Islet of Langerhans (tissue), 1 donor: ENCODE results near the gene REM1.
"Not testable (repeated sequence)": the region's sequence is repeated elsewhere in the genome, so short reads cannot be mapped to it uniquely, and the experiment has no call there.

Experiments used
- FAIRE-seq: peaks from one replicate; lab custom pipeline; 2011; peaks lifted over from hg19 to GRCh38; lab: Jason Lieb, UNC

Gene REM1, protein sequence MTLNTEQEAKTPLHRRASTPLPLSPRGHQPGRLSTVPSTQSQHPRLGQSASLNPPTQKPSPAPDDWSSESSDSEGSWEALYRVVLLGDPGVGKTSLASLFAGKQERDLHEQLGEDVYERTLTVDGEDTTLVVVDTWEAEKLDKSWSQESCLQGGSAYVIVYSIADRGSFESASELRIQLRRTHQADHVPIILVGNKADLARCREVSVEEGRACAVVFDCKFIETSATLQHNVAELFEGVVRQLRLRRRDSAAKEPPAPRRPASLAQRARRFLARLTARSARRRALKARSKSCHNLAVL

DNA sequence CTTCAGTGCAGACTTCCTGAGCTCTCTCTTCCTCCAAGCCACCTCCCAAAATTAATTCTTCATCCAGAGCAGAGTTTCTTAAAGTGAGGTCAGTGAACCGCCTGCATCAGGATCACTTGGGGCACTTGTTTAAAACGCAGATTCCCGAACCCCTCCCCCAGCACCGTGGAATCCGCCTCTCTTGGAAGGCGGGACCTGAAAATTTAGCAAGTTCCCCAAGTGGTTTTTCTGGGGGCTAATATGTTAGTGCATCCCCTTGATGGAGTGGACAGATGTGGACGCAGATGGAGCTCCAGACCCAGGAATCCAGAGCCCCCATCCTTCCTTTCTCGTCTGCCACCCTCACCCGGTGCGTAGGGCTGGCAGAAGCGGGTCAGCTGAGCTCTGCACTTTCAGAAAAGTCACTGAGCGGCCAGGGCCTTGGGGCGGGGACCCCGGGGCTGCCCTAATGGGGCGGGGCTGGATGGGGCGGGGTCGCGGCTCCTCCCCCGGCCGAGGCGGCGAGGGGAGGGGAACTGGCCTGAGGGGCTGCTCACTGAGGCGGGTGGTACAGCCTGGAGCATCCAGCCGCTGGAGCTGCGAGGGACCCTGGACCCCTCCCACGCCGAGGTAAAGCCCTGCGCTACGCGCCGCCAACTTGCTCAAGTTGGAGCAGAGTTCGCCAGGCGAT, at the start of gene REM1, which contains the start of gene DEFB124:
Gene REM1 (plus strand): TSS at position 531 of the 670 bp plus-strand sequence. CDS start 1,158 bp downstream, outside the sequence.
Gene DEFB124 (minus strand): TSS at position 370 of the 670 bp plus-strand sequence. CDS start 2,114 bp downstream, outside the sequence.
- no peak for FAIRE-seq

DNA sequence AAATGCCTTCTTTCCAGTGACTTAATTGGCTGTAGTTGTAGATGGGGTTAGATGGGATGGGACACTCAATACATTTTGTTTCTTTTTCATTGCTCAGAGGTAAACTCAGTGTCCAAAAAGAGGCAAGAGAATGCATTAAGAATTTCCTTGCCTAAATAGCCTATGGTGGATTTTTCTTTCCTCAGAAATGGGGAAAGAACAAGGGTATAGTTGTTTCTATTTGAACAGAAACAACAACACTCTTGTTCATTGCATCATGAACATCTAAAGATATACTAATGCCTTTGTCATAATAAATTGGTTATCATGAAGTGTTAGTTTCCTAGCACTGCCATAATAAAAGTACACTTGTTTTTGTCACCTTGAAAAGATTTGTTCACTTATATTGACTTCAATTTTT, 49.3 kb upstream of the REM1 start:
- FAIRE-seq, result no peak

DNA sequence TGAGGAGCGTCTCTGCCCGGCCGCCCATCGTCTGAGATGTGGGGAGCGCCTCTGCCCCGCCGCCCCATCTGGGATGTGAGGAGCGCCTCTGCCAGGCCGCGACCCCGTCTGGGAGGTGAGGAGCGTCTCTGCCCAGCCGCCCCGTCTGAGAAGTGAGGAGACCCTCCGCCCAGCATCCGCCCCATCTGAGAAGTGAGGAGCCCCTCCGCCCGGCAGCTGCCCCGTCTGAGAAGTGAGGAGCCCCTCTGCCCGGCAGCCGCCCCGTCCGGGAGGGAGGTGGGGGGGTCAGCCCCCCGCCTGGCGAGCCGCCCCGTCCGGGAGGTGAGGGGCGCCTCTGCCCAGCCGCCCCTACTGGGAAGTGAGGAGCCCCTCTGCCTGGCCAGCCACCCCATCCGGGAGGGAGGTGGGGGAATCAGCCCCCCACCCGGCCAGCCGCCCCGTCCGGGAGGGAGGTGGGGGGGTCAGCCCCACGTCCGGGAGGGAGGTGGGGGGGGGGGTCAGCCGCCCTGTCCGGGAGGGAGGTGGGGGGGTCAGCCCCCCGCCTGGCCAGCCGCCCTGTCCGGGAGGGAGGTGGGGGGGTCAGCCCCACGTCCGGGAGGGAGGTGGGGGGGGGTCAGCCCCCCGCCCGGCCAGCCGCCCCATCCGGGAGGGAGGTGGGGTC, 48.1 kb upstream of the REM1 start:
- FAIRE-seq, result not testable (repeated sequence)

DNA sequence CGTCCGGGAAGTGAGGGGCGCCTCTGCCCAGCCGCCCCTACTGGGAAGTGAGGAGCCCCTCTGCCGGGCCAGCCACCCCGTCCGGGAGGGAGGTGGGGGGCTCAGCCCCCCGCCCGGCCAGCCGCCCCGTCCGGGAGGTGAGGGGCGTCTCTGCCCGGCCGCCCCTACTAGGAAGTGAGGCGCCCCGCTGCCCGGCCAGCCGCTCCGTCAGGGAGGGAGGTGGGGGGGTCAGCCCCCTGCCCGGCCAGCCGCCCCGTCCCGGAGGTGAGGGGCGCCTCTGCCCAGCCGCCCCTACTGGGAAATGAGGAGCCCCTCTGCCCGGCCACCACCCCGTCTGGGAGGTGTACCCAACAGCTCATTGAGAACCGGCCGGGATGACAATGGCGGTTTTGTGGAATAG, 47.5 kb upstream of the REM1 start:
- not testable (repeated sequence) for FAIRE-seq

DNA sequence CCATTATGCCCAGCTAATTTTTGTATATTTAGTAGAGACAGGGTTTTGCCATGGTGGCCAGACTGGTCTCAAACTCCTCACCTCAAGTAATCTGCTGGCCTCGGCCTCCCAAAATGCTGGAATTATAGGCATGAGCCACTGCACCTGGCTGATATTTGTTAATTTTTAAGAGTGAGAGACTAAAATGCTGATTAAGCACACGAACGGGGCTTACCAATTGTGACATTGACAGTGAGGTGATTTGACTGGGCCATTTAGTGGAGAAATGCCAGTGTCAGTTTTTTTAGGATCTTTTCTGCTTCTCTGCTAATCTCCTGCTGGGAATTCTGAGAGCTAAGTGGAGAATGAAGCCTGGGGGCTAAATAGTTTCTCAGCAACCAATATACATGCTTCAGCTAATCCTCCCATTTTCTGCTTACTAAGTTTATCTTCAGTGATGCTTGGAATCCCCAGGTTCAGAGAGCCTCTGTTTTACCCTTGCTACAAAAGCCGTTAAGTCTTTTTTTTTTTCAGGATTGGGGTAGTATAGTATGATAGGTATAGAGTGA, 44.4 kb upstream of the REM1 start:
- FAIRE-seq, result no peak

DNA sequence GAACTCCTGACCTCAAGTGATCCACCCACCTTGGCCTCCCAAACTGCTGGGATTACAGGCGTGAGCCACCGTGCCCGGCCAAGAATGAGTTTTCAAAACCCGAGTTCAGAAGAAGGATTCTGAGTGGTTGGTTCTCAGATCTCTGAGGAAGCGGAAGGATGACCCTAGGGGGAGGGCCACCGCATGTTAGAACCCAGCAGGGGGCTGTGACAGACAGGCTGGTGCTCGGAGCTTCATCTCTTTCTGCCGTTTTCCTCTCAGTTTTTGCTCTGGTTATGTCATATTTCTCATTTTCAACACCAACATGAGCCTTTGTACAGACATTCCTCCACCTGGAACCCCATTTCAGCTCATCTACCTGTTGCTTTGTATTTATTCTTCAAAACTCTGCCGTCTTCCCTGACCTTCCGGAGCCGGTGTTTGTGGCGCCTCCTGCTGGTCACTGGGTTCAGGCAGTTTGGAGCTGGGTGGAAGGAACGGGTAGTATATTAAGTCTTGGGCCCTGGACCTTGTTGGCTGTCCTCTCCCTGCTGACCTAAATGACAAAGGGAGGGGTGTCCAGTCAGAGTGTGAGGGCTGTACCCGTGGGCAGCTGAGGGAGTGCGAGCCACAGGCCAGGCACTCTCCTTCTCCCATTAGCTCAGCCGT, 35.0 kb upstream of the REM1 start, which contains the start of gene DEFB123:
Gene DEFB123 (plus strand): TSS at position 621 of the 648 bp plus-strand sequence. CDS start 67 bp downstream, outside the sequence.
- no peak for FAIRE-seq

DNA sequence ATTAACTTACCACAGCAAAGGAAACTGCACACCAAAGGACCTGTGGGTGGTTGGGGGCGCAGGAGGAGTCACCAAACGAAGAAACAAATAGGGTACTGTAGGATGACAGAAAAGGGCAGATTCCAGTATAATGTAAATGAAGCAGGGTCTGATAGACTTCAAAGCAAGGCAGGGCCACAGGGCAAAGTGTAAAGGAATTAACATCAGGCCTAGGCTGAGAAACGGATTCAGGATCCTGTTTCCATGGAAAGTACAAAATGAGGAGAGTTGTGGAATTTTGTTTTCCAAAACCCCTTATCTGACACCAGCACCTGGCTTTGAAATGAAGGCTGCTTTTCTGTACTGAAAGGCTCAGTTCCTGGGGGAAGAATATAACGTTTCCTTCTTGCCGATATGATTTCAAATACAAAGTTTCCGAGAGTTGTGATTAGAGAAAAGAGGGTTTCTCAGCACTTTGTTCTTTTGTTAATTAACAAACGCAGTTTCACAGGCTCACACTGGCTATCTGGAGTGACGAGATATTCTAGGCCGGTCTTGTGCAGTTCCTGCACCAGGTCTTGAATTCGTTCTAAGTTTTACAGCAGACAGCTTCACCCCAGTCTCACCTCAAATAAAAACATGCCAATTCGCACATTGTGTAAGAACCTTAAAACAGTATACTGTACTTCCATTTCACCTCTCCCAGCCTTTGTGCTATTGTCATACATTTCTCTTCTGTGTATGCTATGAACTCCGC, 28.8 kb upstream of the REM1 start:
- no peak for FAIRE-seq

DNA sequence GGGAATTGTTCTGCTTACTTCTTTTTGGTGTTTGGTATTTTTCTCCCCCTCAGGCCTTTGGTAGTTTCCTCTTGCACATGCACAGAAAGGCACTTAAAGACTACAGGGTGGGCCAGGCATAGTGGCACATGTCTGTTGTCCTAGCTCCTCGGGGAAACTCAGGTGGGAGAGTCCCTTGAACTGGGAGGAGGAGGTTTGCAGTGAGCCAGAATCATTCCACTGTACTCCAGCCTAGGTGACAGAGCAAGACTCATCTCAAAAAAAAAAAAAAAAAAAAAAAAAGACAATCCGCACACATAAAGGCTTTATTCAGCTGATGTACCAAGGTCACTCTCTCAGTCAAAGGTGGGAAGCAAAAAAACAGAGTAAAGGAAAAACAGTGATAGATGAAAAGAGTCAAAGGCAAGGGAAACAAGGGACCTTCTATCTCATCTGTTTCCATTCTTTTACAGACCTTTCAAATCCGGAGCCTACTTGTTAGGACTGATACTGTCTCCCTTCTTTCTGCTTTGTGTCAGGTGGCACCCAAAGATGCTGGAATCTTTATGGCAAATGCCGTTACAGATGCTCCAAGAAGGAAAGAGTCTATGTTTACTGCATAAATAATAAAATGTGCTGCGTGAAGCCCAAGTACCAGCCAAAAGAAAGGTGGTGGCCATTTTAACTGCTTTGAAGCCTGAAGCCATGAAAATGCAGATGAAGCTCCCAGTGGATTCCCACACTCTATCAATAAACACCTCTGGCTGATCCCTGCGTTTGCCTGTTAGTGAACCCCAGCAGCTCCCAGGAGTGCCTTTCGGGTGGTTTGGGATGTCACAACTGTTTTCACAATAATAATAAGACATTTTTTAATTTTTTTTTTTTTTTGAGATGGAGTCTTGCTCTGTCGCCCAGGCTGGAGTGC, 25.3 kb upstream of the REM1 start:
- FAIRE-seq, result no peak

DNA sequence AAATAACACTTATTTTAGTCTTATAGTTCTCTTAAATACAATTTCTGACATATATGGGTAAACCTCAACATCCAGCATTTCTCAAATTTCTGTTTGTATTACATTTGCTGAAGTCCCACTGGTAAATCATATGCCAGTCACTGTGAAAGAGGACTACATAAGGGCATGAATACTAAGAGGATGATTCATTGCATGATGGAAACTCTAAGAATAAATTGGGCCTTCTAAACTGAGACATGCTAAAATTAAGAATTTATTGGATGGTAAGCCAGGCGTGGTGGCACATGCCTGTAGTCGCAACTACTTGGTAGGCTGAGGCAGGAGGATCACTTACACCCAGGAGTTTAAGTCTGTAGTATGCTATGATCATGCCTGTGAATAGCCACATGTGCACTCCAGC, 22.5 kb upstream of the REM1 start:
- no peak for FAIRE-seq

DNA sequence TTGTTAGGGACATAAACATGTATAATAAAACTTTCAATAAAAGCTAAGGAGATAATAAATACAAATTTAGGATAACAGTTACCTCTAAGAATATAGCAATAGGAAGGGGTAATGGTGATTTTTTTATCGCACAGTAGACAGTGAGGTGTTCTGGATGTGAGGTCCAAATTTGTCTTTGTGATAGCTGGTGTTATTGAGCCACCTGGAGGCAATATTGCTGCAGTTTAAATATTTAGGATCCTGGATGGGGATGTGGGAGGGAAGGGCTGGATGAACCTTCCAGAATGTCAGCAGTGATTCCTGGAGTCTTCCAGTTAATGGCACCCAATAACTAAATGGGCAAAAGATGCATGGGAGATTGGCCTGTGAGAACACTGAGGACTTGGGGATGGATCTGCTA, 20.7 kb upstream of the REM1 start:
- no peak for FAIRE-seq

DNA sequence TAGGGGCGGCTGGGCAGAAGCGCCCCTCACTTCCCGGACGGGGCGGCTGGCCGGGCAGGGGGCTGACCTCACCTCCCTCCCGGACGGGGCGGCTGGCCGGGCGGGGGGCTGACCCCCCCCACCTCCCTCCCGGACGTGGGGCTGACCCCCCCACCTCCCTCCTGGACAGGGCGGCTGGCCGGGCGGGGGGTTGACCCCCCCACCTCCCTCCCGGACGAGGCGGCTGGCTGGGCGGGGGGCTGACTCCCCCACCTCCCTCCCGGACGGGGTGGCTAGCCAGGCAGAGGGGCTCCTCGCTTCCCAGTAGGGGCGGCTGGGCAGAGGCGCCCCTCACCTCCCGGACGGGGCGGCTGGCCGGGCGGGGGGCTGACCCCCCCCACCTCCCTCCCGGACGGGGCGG, 4.1 kb upstream of the REM1 start:
- FAIRE-seq, result not testable (repeated sequence)

DNA sequence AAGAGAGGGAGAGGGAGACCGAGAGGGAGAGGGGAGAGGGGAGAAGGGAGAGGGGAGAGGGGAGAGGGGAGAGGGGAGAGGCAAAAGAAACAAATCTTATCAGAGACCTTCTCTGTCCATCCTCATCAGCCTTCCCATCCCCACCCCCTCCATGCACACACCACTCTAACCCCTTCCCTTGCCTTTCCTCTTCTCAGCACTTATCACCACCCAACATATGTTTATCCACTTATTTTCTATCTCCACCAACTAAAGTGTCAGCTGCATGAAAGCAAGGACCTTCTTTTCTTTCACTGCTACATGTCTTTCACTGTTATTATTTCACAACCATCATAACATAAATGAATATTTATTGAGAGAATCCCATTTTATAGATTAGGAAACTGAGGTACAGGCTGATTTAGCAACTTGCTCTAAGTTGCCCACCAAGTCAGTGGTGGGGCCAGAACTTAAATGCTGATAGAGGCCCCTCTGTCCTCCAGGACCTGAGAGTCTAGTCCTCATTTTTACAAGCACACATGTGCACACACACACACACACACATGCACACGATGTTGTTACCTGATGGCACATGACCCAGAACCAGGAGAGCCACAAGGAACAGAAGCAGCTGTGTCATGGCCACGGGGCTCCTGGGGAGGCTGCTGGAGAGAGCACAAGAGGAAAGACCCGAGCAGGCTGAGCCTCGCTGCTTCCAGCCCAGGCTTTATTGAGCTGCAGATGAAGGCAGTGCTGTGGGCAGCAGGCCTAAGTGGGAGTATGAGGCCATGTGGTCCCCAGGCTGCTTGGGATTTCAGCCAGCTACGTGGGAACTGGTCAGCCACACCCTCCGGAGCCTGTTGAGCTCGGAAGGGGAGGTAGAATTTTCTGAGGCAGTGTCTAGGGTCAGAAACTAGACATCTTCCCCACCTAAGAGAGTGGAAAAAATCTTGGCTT, 2.4 kb upstream of the REM1 start:
- no peak for FAIRE-seq

DNA sequence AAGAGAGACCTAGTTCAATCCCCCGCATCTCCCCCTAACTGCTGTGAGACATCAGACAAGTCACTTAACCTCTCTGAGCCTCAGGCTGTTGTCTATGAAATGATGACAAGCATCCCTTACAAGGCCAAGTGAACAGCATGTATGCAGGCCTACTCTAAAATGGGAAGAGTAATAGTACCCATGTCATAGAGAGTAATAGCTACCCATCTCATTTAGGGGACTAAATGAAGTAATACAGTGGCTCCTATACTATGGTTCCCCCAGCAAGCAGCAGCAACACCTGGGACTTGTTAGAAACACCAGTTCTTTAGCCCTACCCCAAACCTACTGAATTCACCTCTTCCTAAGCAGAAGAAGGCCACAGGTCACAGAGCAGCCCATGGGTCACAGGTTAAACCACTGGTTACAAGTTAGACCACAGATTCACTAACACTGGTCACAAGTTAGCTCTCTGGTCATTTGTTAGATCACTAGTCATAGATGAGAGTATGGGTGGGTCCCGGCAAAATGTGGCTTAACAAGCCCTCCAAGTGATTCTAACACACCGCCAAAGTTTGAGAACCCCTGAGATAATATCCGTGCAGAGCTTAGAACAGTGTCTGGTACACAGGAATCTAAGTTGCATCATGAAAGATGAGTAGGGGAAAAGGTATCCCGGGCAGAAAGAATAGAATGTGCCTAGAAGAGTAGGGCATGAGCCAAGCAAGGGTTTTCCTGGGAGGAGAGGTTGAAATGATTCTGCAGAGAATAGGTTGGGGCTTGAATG, 1.6 kb upstream of the REM1 start:
- no peak for FAIRE-seq

DNA sequence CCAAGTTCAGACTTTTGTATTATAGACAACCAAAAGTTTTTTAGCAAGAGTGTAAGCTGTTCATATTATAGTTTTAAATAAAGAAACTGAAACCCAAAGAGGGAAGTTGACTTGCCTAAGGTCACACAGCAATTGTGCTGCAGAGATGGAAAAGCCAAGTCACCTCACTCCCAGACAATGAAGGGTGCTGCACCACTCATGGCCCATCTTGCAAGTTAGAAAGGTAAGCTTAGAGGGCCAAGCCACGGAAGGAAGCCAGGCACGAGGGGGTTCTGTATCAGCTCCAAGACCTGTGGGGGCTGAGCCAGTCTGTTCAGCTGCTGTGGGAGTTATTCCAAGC, 1.0 kb upstream of the REM1 start:
- FAIRE-seq, result no peak

DNA sequence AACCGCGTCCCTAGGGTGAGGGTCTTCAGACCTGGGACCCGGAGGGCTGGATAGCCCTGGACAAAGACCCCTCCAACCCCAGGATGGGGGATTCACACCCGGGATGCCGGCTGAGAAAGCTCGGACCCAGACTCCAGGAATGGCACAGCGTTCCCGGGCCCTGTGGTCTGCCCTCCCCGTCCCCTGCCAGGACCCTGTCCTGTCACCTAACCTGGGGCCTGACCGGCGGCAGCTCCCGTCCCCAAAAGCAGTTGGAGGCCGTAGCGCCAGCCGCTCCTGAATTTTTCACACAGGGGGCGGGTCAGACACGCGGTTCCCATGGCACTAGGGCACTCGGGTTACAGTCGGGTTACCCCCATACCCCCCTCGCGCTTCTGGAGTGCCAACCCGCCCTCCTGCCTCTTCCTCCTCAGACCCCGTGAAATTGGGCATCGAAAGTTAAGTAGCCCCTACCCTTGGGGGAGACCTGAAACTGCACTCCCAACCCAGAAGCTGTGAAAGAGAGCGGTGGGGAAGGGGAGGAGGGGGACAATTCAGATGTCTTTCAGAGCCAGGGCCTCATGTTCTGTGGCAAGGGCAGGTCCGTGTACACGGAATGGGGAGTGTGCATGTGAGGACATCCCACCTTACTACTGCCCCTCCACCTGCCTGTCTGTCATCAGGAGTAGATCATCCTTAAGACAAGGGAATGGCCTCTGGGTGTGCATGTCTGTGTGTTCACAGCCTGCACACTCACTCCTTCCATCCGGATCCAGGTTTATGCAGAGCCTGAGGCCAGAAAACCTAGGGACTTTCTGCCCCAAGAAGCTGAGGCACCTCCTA, 595 bp downstream of the REM1 start:
- FAIRE-seq, result no peak

DNA sequence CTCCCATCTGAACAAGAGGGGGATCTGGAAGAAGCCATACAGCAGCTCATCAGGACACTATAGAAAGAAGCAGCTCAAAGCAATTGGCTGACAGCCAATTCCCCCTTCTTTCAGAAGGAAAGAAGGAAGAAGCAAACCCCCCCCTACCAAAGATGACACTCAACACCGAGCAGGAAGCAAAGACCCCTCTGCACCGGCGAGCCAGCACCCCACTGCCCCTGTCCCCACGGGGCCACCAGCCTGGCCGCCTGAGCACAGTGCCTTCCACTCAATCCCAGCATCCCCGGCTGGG, 1.2 kb downstream of the REM1 start:
- no peak for FAIRE-seq

DNA sequence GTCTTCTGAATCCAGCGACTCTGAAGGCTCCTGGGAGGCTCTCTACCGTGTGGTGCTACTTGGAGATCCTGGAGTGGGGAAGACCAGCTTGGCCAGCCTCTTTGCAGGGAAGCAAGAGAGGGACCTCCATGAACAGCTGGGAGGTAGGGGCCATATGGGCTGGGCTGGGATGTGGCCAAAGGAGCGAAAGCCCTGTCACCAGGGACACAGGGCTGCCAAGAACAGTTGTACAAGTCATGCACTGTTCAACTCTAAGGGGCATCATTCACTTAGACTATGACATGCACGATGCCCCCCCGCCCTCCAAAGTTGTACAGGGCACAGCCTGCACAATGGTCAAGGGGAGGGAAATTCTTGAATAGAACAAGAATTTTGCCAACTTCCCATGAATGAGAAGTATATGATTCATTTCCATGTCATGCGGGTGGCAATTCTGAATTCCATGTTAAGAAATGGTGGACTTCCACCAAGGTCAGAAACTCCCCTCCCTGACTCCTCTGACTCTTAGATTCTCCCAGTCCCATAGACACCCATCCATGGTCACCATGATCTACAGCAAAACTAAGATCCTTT, 1.6 kb downstream of the REM1 start:
- no peak for FAIRE-seq

DNA sequence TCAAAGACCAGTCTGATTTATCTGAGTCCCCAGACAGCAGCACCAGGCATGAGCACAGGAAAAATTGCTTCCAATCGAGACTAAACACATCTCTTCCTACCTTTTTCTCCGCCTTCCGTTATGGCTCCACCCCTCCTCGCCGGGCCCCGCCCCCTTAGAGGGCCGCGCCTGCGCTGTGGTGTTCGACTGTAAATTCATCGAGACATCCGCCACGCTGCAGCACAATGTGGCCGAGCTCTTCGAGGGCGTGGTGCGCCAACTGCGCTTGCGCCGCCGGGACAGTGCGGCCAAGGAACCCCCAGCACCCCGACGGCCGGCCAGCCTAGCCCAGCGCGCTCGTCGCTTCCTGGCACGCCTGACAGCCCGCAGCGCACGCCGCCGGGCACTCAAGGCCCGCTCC, 8.9 kb downstream of the REM1 start:
- no peak for FAIRE-seq
